ENCODE results near the gene UBE3C. TPM values are rescaled to one million over a fixed set of nuclear protein-coding genes. Genes with fewer than 3 reads are reported as not detected.

Gene UBE3C
- total RNA-seq, 1 donor from 2014 or later: 65.3 TPM

- H3K9me3 Mint-ChIP-seq: no peaks in the 10 kb centered on the region
- no peaks in the 10 kb centered on the region for H3K27me3 Mint-ChIP-seq
- H3K4me3 Mint-ChIP-seq: no peak overlapping the region
- ChIA-PET POLR2A (interaction anchor here (1.0 kb wide), 1 partner anchor 15 kb away, joined by 6 read pairs; no protein-coding TSS in a partner anchor), CTCF (interaction anchor here (0.9 kb wide), 1 partner anchor 1452 kb away, joined by 3 read pairs; no protein-coding TSS in a partner anchor)
- peak overlapping the region; percentile 18 for H3K27ac Mint-ChIP-seq
- DNase-seq (no peak), ATAC-seq (ENCODE audit: low read depth) (no peak)
- intact Hi-C loops (cut with micrococcal nuclease): no loop called here
- peaks cover 69% of the 10 kb centered on the region for H3K36me3 Mint-ChIP-seq (ENCODE audit: low read depth)
- TF ChIP-seq CTCF (IDR thresholded peaks at IDR 0.05): no peak
- peaks cover 12% of the 10 kb centered on the region for H3K4me1 Mint-ChIP-seq
Measured at GRCh38 chr7:157219154-157219553, 80.4 kb downstream of the UBE3C start.

DNA sequence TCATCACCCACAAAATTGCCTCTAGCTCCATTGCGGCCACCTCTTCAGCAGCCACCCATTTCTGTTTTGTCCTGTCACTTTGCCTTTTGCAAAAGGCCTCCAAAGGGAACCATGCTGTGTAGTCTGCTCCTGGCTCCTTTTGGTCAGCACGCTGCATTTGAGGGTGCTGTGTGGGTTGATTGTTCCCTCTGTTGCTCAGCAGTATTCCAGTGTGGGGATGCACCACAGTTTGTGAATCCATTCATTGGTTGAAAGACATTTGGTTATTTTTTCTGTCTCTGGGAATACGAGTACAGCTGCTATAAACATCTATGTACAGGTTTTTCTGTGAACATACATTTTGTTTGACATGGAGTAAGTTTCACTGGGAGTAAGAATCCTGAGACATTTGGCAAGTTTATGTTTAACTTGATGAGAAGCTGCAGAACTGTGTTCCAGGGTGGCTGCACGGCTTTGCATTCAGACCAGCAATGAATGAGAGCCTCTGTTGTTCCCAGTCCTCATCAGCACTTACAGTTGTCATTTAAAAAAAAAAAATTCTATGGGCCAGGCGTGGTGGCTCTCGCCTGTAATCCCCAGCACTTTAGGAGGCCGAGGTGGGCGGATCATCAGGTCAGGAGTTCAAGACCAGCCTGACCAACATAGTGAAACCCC, 82.3 kb downstream of the UBE3C start:
- ATAC-seq (ENCODE audit: low read depth): no peak
- peaks cover 72% of the 10 kb centered on the region for H3K36me3 Mint-ChIP-seq (ENCODE audit: low read depth)
- no peak overlapping the region for H3K27ac Mint-ChIP-seq
- DNase-seq: no peak
- intact Hi-C loops (cut with micrococcal nuclease): no loop called here
- ChIA-PET POLR2A (no interaction called here), CTCF (no interaction called here)
- TF ChIP-seq CTCF (IDR thresholded peaks at IDR 0.05): no peak
- H3K4me3 Mint-ChIP-seq: no peak overlapping the region
- H3K27me3 Mint-ChIP-seq: no peaks in the 10 kb centered on the region
- H3K9me3 Mint-ChIP-seq: no peaks in the 10 kb centered on the region
- peaks cover 12% of the 10 kb centered on the region for H3K4me1 Mint-ChIP-seq

- DNase-seq (no peak), ATAC-seq (ENCODE audit: low read depth) (no peak)
- Mint-ChIP-seq H3K9me3 (no peaks in the 10 kb centered on the region), H3K4me1 (peaks cover 12% of the 10 kb centered on the region), H3K36me3 (ENCODE audit: low read depth) (peaks cover 69% of the 10 kb centered on the region), H3K27ac (no peak overlapping the region), H3K4me3 (no peak overlapping the region), H3K27me3 (no peaks in the 10 kb centered on the region)
- ChIA-PET CTCF (no interaction called here), POLR2A (no interaction called here)
- no peak for TF ChIP-seq CTCF (IDR thresholded peaks at IDR 0.05)
- intact Hi-C loops (cut with micrococcal nuclease): no loop called here
Measured at GRCh38 chr7:157222687-157223086, 84.0 kb downstream of the UBE3C start.

DNA sequence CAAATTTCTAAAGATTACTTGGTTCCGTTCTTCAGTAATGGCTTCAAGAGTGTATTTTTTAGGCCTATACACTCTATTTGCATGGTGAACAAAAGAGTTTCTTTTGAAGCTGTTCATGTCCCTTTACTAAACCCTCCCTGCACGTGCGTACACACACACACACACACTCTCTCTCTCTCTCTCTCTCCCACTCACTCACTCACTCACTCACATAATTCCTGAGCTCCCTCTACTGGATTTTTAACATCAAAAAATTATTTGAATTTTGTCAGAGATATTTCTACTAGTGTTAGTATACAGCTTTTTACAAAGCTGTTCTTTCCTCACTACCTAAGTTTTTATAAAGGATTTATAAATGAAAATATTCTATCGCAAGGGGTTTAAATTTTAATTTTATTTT, 85.9 kb downstream of the UBE3C start:
- H3K27ac Mint-ChIP-seq: no peak overlapping the region
- H3K4me3 Mint-ChIP-seq: no peak overlapping the region
- no peaks in the 10 kb centered on the region for H3K9me3 Mint-ChIP-seq
- ChIA-PET POLR2A (no interaction called here), CTCF (interaction anchor here (0.6 to 1.0 kb wide), 3 partner anchors 8 to 25 kb away, joined by 3 read pairs; no protein-coding TSS in a partner anchor)
- H3K36me3 Mint-ChIP-seq (ENCODE audit: low read depth): peaks cover 65% of the 10 kb centered on the region
- no peaks in the 10 kb centered on the region for H3K4me1 Mint-ChIP-seq
- intact Hi-C loops (cut with micrococcal nuclease): no loop called here
- DNase-seq (no peak), ATAC-seq (ENCODE audit: low read depth) (no peak)
- H3K27me3 Mint-ChIP-seq: no peaks in the 10 kb centered on the region
- TF ChIP-seq CTCF (IDR thresholded peaks at IDR 0.05): no peak

GRCh38 chr7:157228864-157229422, 90.2 kb downstream of the UBE3C start:
- ChIA-PET CTCF (no interaction called here), POLR2A (no interaction called here)
- Mint-ChIP-seq H3K4me3 (no peak overlapping the region), H3K27me3 (no peaks in the 10 kb centered on the region), H3K4me1 (peaks cover 3% of the 10 kb centered on the region), H3K9me3 (no peaks in the 10 kb centered on the region), H3K27ac (no peak overlapping the region), H3K36me3 (ENCODE audit: low read depth) (peaks cover 69% of the 10 kb centered on the region)
- no peak for TF ChIP-seq CTCF (IDR thresholded peaks at IDR 0.05)
- DNase-seq (no peak), ATAC-seq (ENCODE audit: low read depth) (no peak)
- intact Hi-C loops (cut with micrococcal nuclease): loop anchor here (1.0 kb wide), 1 partner anchor 111 kb away; no protein-coding TSS in a partner anchor

Measured in activated B cell treated with CpG ODN at 0.5 μM for 24 hours (primary cell).